Endothelial cell (in vitro differentiated cells): ENCODE data around the gene ZNF469. TPM values are rescaled to one million over a fixed set of nuclear protein-coding genes. Genes with fewer than 3 reads are reported as not detected.

Experiments used
- DNase-seq: peaks from one replicate; pipeline ENCODE4 v3.0.0; 2021; ENCODE audit warnings: low spot score
- H3K27ac Mint-ChIP-seq: one replicate; pipeline ENCODE4 v1.8.0; 2021; ENCODE audit warnings: mixed read lengths, inconsistent platforms; ENCODE audit not compliant: unreplicated experiment
- H3K27me3 Mint-ChIP-seq: one replicate; pipeline ENCODE4 v1.8.0; 2021; ENCODE audit warnings: mild to moderate bottlenecking, moderate library complexity, mixed read lengths, inconsistent platforms; ENCODE audit not compliant: unreplicated experiment
- H3K36me3 Mint-ChIP-seq: one replicate; pipeline ENCODE4 v1.8.0; 2021; ENCODE audit warnings: mild to moderate bottlenecking, low read depth, mixed read lengths, inconsistent platforms; ENCODE audit not compliant: unreplicated experiment
- H3K4me1 Mint-ChIP-seq: one replicate; pipeline ENCODE4 v1.8.0; 2021; ENCODE audit warnings: mild to moderate bottlenecking, mixed read lengths, inconsistent platforms; ENCODE audit not compliant: unreplicated experiment
- H3K4me3 Mint-ChIP-seq: one replicate; pipeline ENCODE4 v1.8.0; 2021; ENCODE audit warnings: mild to moderate bottlenecking, mixed read lengths, inconsistent platforms; ENCODE audit not compliant: unreplicated experiment
- H3K9me3 Mint-ChIP-seq: one replicate; pipeline ENCODE4 v1.8.0; 2021; ENCODE audit warnings: mixed read lengths, inconsistent platforms; ENCODE audit not compliant: unreplicated experiment
- total RNA-seq: library from RNA; stranded (reverse); fragmentation: NEBNext Ultra II Directional; extraction: Animal tissue kit (Norgen Biotek cat#: 25700); gene quantifications from one replicate; pipeline ENCODE4 v1.2.1, GENCODE V29; 2021; ENCODE audit not compliant: unreplicated experiment
- TF ChIP-seq, protein P1 (sequence below): fragments of 200-600 bp; sonication (generic); IDR thresholded peaks from one replicate; pipeline ENCODE4 v1.5.0; 2021; ENCODE audit warnings: antibody characterized with exemption; ENCODE audit not compliant: unreplicated experiment

The ZNF469 gene
- total RNA-seq, 1 donor from 2014 or later: 14.7 TPM

- TF ChIP-seq, protein P1, sequence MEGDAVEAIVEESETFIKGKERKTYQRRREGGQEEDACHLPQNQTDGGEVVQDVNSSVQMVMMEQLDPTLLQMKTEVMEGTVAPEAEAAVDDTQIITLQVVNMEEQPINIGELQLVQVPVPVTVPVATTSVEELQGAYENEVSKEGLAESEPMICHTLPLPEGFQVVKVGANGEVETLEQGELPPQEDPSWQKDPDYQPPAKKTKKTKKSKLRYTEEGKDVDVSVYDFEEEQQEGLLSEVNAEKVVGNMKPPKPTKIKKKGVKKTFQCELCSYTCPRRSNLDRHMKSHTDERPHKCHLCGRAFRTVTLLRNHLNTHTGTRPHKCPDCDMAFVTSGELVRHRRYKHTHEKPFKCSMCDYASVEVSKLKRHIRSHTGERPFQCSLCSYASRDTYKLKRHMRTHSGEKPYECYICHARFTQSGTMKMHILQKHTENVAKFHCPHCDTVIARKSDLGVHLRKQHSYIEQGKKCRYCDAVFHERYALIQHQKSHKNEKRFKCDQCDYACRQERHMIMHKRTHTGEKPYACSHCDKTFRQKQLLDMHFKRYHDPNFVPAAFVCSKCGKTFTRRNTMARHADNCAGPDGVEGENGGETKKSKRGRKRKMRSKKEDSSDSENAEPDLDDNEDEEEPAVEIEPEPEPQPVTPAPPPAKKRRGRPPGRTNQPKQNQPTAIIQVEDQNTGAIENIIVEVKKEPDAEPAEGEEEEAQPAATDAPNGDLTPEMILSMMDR: no peak
- no peaks in the 10 kb centered on the region for H3K36me3 Mint-ChIP-seq
- no peaks in the 10 kb centered on the region for H3K4me1 Mint-ChIP-seq
- no peak overlapping the region for H3K4me3 Mint-ChIP-seq
- DNase-seq: no peak
- H3K27me3 Mint-ChIP-seq: no peaks in the 10 kb centered on the region
- no peak overlapping the region for H3K27ac Mint-ChIP-seq
- H3K9me3 Mint-ChIP-seq: no peaks in the 10 kb centered on the region
These were observed 29.3 kb downstream of the ZNF469 start for GRCh38 chr16:88411951-88412576.

DNA sequence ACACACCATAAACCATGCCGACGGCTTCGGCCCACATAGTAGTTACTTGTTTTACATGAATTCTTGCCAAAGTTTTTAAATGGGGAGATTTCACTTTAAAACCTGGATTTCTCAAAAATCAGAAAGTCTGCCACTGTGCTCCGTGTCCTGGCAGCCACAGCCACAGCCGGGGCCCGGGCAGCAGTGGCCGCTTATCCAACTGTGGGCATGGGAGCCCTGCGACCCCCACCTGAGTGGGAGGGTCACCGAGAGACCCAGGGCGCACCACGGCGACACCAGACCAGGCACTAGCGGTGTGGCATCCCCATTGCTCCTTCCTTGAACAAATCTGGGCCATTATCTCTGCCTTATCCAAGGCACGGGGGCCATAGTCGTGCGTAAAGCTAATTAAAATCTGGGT is 30.0 kb downstream of the ZNF469 start:
- no peak for DNase-seq
- H3K9me3 Mint-ChIP-seq: no peaks in the 10 kb centered on the region
- no peaks in the 10 kb centered on the region for H3K27me3 Mint-ChIP-seq
- H3K4me3 Mint-ChIP-seq: no peak overlapping the region
- TF ChIP-seq, protein P1: no peak
- no peak overlapping the region for H3K27ac Mint-ChIP-seq
- H3K4me1 Mint-ChIP-seq: no peaks in the 10 kb centered on the region
- H3K36me3 Mint-ChIP-seq: no peaks in the 10 kb centered on the region

GRCh38 chr16:88413231-88413630 is 30.5 kb downstream of the ZNF469 start:
- no peak for DNase-seq
- no peaks in the 10 kb centered on the region for H3K9me3 Mint-ChIP-seq
- no peak overlapping the region for H3K4me3 Mint-ChIP-seq
- H3K27me3 Mint-ChIP-seq: no peaks in the 10 kb centered on the region
- no peaks in the 10 kb centered on the region for H3K36me3 Mint-ChIP-seq
- TF ChIP-seq, protein P1: no peak
- no peaks in the 10 kb centered on the region for H3K4me1 Mint-ChIP-seq
- H3K27ac Mint-ChIP-seq: no peak overlapping the region

DNA sequence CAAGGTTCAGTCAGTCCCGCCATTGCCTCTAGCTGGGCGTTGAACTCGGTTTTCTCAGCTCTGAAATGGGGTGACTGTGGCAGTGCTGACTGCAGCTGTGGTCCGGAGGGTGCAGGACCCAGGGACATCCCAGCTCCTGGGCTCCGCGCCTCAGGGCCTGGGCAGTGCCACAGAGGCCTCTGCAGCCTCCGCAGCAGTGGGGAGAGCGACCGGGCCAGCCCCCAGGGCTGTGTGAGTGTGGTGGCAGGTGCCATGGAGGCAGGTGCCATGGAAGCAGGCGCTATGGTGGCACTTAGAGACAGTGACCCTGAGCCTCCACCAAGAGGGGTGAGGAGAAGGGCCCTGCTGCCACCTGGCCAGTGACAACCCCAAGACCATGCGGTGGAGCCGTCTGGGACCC is 30.9 kb downstream of the ZNF469 start:
- Mint-ChIP-seq H3K27me3 (no peaks in the 10 kb centered on the region), H3K36me3 (no peaks in the 10 kb centered on the region), H3K4me3 (no peak overlapping the region), H3K27ac (no peak overlapping the region), H3K9me3 (no peaks in the 10 kb centered on the region), H3K4me1 (no peaks in the 10 kb centered on the region)
- DNase-seq: no peak
- TF ChIP-seq, protein P1: no peak

DNA sequence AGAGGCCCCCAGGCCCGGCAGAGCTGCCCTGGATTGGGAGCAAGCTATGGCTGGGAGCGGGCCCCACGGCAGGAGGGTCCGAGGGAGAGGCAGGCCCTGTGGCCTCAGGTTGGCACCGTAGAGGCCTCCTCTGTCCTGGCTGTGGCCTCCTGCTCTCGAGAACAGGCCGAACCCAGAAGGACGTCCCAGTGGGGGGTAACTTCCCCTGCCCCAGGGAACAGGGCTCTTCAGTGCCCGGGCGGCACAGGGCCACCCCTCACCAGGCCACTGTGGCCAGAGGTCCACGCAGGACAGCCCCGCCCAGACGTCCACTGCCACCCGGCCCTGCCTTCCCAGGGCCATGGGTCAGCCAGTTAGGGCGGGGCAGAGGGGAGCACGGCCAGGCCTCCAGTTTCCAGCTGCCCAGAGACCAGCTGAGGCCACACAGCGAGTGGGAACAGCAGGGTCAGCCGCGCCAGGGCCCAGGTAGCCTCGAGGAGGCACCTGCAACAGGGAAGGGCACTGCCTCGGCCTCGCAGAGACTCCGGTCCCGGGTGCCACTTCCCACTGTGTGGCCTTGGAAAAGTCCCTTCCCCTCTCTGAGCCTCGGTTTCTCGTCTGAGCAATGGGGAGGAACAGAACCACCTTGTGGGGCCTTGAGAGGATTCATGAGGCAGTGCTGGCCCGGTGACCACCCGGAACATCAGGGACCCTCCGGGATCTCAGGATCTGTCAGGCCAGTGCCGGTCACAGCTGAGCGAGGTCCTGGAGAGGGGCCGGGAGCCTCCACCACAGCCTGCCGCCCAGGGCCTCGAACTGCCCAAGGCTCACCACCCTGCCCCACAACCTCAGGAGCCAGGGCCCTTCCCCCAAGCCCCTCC is 32.0 kb downstream of the ZNF469 start:
- TF ChIP-seq, protein P1: no peak

More for the DNA sequence above, 32.0 kb downstream of the ZNF469 start:
- H3K4me1 Mint-ChIP-seq: no peaks in the 10 kb centered on the region
- no peak overlapping the region for H3K4me3 Mint-ChIP-seq
- H3K27me3 Mint-ChIP-seq: no peaks in the 10 kb centered on the region
- DNase-seq: no peak
- H3K9me3 Mint-ChIP-seq: no peaks in the 10 kb centered on the region
- H3K27ac Mint-ChIP-seq: no peak overlapping the region
- no peaks in the 10 kb centered on the region for H3K36me3 Mint-ChIP-seq
